Measurements from ENCODE around the gene TIFAB.

TIFAB gene

DNA sequence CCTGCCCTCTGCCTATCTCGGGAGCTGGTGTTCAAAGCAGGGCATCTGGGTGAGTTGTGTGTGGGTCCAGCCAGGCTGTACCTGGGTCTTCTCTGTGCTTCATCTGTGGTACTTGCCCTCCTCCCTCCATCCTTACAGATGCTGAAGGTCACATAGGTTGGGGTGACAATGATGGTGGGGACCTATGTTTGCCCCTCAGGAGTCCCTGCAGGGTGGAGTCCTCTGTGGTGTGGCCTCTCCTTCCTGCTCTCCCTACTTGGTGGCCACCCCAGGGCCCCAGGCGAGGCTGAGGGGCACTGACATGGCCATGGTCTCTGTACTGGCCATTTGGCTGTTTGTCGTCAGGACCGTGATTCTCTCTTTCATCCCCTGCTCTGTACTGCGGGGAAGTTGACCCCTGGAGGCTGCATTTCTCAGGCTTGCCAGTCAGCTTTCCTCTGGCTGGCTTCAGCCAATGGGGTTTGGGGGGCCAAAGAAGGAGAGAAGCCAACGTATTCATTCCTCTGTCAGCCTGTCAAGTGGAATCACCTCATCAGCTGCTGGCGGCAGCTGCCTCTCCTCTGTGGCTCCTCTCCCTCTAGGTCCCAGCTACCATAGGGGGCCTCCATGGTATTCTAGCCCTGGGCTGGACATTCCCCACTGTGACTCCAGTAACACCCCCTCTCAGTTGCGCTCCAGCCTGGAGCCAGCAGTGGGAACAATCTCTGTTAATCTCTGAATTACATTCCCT is 9.6 kb downstream of the TIFAB start:
- Histone ChIP-seq H3K36me3 (ENCODE audit: insufficient read depth, low read length) (no peaks in the 10 kb centered on the region), H3K27ac (ENCODE audit: low read depth, low read length, poor library complexity, severe bottlenecking) (no peak overlapping the region), H3K9me2 (ENCODE audit: low read depth, low read length) (no peaks in the 10 kb centered on the region), H3K9ac (ENCODE audit: low read length) (no peak overlapping the region), H3K4me3 (ENCODE audit: low read depth, low read length, poor library complexity, severe bottlenecking) (no peak overlapping the region), H2AFZ (ENCODE audit: low read length) (no peak overlapping the region), H3K4me2 (ENCODE audit: low read length) (no peak overlapping the region), H3K4me1 (ENCODE audit: insufficient read depth, low read length, severe bottlenecking) (no peaks in the 10 kb centered on the region), H3K9me3 (ENCODE audit: low read length) (no peaks in the 10 kb centered on the region), H3K27me3 (ENCODE audit: insufficient read depth, low read length) (peaks cover 16% of the 10 kb centered on the region), H4K20me1 (ENCODE audit: insufficient read depth, low read length) (no peaks in the 10 kb centered on the region), H3K79me2 (ENCODE audit: insufficient read depth, low read length) (no peaks in the 10 kb centered on the region), H3F3A (ENCODE audit: insufficient read depth, low read length) (no peaks in the 10 kb centered on the region)
- TF ChIP-seq, protein P1, sequence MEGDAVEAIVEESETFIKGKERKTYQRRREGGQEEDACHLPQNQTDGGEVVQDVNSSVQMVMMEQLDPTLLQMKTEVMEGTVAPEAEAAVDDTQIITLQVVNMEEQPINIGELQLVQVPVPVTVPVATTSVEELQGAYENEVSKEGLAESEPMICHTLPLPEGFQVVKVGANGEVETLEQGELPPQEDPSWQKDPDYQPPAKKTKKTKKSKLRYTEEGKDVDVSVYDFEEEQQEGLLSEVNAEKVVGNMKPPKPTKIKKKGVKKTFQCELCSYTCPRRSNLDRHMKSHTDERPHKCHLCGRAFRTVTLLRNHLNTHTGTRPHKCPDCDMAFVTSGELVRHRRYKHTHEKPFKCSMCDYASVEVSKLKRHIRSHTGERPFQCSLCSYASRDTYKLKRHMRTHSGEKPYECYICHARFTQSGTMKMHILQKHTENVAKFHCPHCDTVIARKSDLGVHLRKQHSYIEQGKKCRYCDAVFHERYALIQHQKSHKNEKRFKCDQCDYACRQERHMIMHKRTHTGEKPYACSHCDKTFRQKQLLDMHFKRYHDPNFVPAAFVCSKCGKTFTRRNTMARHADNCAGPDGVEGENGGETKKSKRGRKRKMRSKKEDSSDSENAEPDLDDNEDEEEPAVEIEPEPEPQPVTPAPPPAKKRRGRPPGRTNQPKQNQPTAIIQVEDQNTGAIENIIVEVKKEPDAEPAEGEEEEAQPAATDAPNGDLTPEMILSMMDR (IDR thresholded peaks at IDR 0.05; ENCODE audit: low read length) = no peak
- no peak for TF ChIP-seq EZH2 (IDR thresholded peaks at IDR 0.05; ENCODE audit: borderline replicate concordance, low read length)

DNA sequence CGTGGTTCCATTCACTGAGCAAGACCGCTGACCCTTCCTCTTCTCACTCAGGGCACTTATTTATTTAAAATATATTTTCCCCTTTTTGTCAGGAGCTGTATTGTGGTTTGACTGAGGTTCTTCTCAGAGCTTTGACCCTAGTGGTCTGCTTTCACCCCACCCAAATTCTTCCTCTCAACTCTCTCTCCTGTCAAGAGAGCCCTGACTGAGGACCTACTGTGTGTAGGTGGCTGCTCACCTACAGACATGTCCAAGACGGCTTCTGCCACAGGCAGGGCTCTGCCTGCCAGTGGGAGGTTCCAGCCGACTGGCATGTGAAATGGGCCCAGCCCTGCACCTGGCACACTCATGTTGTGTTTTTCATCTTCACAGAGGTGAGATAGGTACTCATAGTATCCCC is 10.2 kb downstream of the TIFAB start:
- no peak overlapping the region for H3K27ac ChIP-seq (ENCODE audit: low read depth, low read length, poor library complexity, severe bottlenecking)
- H2AFZ ChIP-seq (ENCODE audit: low read length) = no peak overlapping the region
- TF ChIP-seq EZH2 (IDR thresholded peaks at IDR 0.05; ENCODE audit: borderline replicate concordance, low read length) = no peak
- TF ChIP-seq, protein P1 (IDR thresholded peaks at IDR 0.05; ENCODE audit: low read length) = no peak
- H3K4me2 ChIP-seq (ENCODE audit: low read length) = no peak overlapping the region
- no peaks in the 10 kb centered on the region for H4K20me1 ChIP-seq (ENCODE audit: insufficient read depth, low read length)
- H3K9ac ChIP-seq (ENCODE audit: low read length) = no peak overlapping the region
- peaks cover 16% of the 10 kb centered on the region for H3K27me3 ChIP-seq (ENCODE audit: insufficient read depth, low read length)
- H3K9me3 ChIP-seq (ENCODE audit: low read length) = no peaks in the 10 kb centered on the region
- H3K4me3 ChIP-seq (ENCODE audit: low read depth, low read length, poor library complexity, severe bottlenecking) = no peak overlapping the region
- H3K79me2 ChIP-seq (ENCODE audit: insufficient read depth, low read length) = no peaks in the 10 kb centered on the region
- H3K36me3 ChIP-seq (ENCODE audit: insufficient read depth, low read length) = no peaks in the 10 kb centered on the region
- H3K4me1 ChIP-seq (ENCODE audit: insufficient read depth, low read length, severe bottlenecking) = no peaks in the 10 kb centered on the region
- no peaks in the 10 kb centered on the region for H3K9me2 ChIP-seq (ENCODE audit: low read depth, low read length)
- H3F3A ChIP-seq (ENCODE audit: insufficient read depth, low read length) = no peaks in the 10 kb centered on the region

DNA sequence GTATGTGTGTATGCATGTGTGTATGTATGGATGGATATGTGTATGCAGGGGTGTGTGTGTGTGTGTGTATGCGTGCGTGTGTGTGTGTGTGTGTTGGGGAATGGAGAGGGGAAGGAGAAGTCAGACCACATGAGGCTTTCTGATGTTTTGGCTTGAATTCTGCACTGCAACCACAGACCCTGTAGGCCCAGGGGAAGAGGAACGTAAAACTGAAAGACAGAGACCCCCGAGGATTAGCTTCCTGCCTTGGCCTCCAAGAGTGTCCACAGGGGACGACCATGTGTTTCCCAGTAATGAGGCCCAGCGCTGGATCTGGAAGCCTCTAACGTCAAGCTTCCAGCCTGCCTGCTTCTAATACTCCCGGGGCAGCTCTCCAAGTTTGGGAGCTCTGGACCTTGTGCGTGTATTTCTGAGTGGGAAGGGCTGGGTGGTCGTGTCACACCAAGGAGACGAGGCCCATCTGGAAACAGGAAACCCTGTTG is 10.8 kb downstream of the TIFAB start:
- Histone ChIP-seq H3K4me2 (ENCODE audit: low read length) (no peak overlapping the region), H3K9me3 (ENCODE audit: low read length) (no peaks in the 10 kb centered on the region), H3K27ac (ENCODE audit: low read depth, low read length, poor library complexity, severe bottlenecking) (no peak overlapping the region), H3K9me2 (ENCODE audit: low read depth, low read length) (no peaks in the 10 kb centered on the region), H3K4me1 (ENCODE audit: insufficient read depth, low read length, severe bottlenecking) (no peaks in the 10 kb centered on the region), H3K79me2 (ENCODE audit: insufficient read depth, low read length) (no peaks in the 10 kb centered on the region), H4K20me1 (ENCODE audit: insufficient read depth, low read length) (no peaks in the 10 kb centered on the region), H2AFZ (ENCODE audit: low read length) (no peak overlapping the region), H3K4me3 (ENCODE audit: low read depth, low read length, poor library complexity, severe bottlenecking) (no peak overlapping the region), H3K9ac (ENCODE audit: low read length) (no peak overlapping the region), H3K36me3 (ENCODE audit: insufficient read depth, low read length) (no peaks in the 10 kb centered on the region), H3K27me3 (ENCODE audit: insufficient read depth, low read length) (peaks cover 16% of the 10 kb centered on the region), H3F3A (ENCODE audit: insufficient read depth, low read length) (no peaks in the 10 kb centered on the region)
- TF ChIP-seq, protein P1 (IDR thresholded peaks at IDR 0.05; ENCODE audit: low read length) = no peak
- no peak for TF ChIP-seq EZH2 (IDR thresholded peaks at IDR 0.05; ENCODE audit: borderline replicate concordance, low read length)

All from OCI-LY1 (cell line).